Peyer's patch (tissue), 4 donors: ENCODE data around the gene REV3L. TPM values are rescaled to one million over a fixed set of nuclear protein-coding genes. Genes with fewer than 3 reads are reported as not detected.

Source experiments
- DNase-seq, 3 donors: peaks; one replicate each; pipeline ENCODE4 v3.0.0-alpha.2; 2017 to 2019
- H3K27ac ChIP-seq, 4 donors: fragments of 200-600 bp; sonication (generic); one replicate each; pipeline ENCODE4 v1.5.1; 2016 to 2019
- H3K27me3 ChIP-seq, 2 donors: fragments of 200-600 bp; sonication (generic); one replicate each; pipeline ENCODE4 v1.5.1; 2019
- H3K36me3 ChIP-seq, 3 donors: fragments of 200-600 bp; sonication (generic); one replicate each; pipeline ENCODE4 v1.5.1; 2016 to 2019
- H3K4me1 ChIP-seq, 4 donors: fragments of 200-600 bp; sonication (generic); one replicate each; pipeline ENCODE4 v1.5.1; 2016 to 2019
- H3K4me3 ChIP-seq, 4 donors: fragments of 200-600 bp; sonication (generic); 1 replicate in 3 of 4; 2 replicates in 1 of 4; pipeline ENCODE4 v1.5.1; 2016 to 2019; ENCODE audit warnings: mild to moderate bottlenecking in 1 of 4
- H3K9me3 ChIP-seq, 4 donors: fragments of 200-600 bp; sonication (generic); one replicate each; pipeline ENCODE4 v1.5.1; 2016 to 2019; ENCODE audit warnings: mild to moderate bottlenecking in 1 of 4
- CTCF ChIP-seq, 6 experiments: fragments of 450-650 bp in 4 of 6; fragments of 200-600 bp in 2 of 6; sonication (generic) in 1 of 6; IDR thresholded peaks; one replicate each; pipeline ENCODE4 v1.5.1; 2017 to 2019; ENCODE audit warnings: antibody characterized with exemption in 6 of 6, mild to moderate bottlenecking in 3 of 6, moderate library complexity in 1 of 6
- POLR2A ChIP-seq, 2 donors: fragments of 450-650 bp; IDR thresholded peaks; one replicate each; pipeline ENCODE4 v1.5.1; 2017; ENCODE audit warnings: antibody characterized with exemption in 2 of 2, mild to moderate bottlenecking in 2 of 2, moderate library complexity in 2 of 2
- total RNA-seq, 4 donors: library from RNA; depleted of rRNA; stranded (reverse); fragments of >200 nt; gene quantifications; one replicate each; pipeline ENCODE4 v1.1.0, GENCODE V29; 2016

The REV3L gene
- total RNA-seq, 4 donors from 2014 or later: 20.5 to 50.3 (median 38.0) TPM

GRCh38 chr6:111503194-111503593, 20.2 kb upstream of the REV3L start:
- Histone ChIP-seq H3K27ac (no peak overlapping the region), H3K9me3 (no peaks in the 10 kb centered on the region), H3K4me1 (no peaks in the 10 kb centered on the region), H3K36me3 (no peaks in the 10 kb centered on the region), H3K4me3 (no peak overlapping the region), H3K27me3 (no peaks in the 10 kb centered on the region)
- TF ChIP-seq POLR2A (IDR thresholded peaks at IDR 0.05) (no peak), CTCF (IDR thresholded peaks at IDR 0.05) (no peak)
- DNase-seq: no peak

- Histone ChIP-seq H3K36me3 (no peaks in the 10 kb centered on the region), H3K27ac (no peak overlapping the region), H3K4me1 (no peaks in the 10 kb centered on the region), H3K4me3 (no peak overlapping the region), H3K27me3 (no peaks in the 10 kb centered on the region), H3K9me3 (no peaks in the 10 kb centered on the region)
- TF ChIP-seq CTCF (IDR thresholded peaks at IDR 0.05) (no peak), POLR2A (IDR thresholded peaks at IDR 0.05) (no peak)
- no peak for DNase-seq
These were observed 19.1 kb upstream of the REV3L start for GRCh38 chr6:111502154-111502553.

- H3K4me1 ChIP-seq: no peaks in the 10 kb centered on the region
- DNase-seq: no peak
- H3K4me3 ChIP-seq: no peak overlapping the region
- H3K27ac ChIP-seq: no peak overlapping the region
- H3K36me3 ChIP-seq: no peaks in the 10 kb centered on the region
- H3K9me3 ChIP-seq: no peaks in the 10 kb centered on the region
- no peaks in the 10 kb centered on the region for H3K27me3 ChIP-seq
- TF ChIP-seq POLR2A (IDR thresholded peaks at IDR 0.05) (no peak), CTCF (IDR thresholded peaks at IDR 0.05) (no peak)
These were observed 16.3 kb upstream of the REV3L start for GRCh38 chr6:111499269-111499793.

- H3K9me3 ChIP-seq: no peaks in the 10 kb centered on the region
- TF ChIP-seq CTCF (IDR thresholded peaks at IDR 0.05) (no peak), POLR2A (IDR thresholded peaks at IDR 0.05) (no peak)
- H3K36me3 ChIP-seq: no peaks in the 10 kb centered on the region
- H3K4me1 ChIP-seq: no peaks in the 10 kb centered on the region
- H3K27ac ChIP-seq: no peak overlapping the region
- DNase-seq: no peak
- H3K4me3 ChIP-seq: no peak overlapping the region
- no peaks in the 10 kb centered on the region for H3K27me3 ChIP-seq
These were observed 12.1 kb upstream of the REV3L start for GRCh38 chr6:111494951-111495635.

GRCh38 chr6:111492499-111492898, 9.5 kb upstream of the REV3L start:
- Histone ChIP-seq H3K36me3 (no peaks in the 10 kb centered on the region), H3K27ac (no peak overlapping the region), H3K4me3 (no peak overlapping the region), H3K9me3 (no peaks in the 10 kb centered on the region), H3K27me3 (no peaks in the 10 kb centered on the region), H3K4me1 (peaks cover 0 to 3% (median 0%) of the 10 kb centered on the region in 4 donors)
- TF ChIP-seq CTCF (IDR thresholded peaks at IDR 0.05) (no peak), POLR2A (IDR thresholded peaks at IDR 0.05) (no peak)
- DNase-seq: no peak
